HG03378 (cell line): ENCODE data around the gene FTSJ1.
"Not testable (repeated sequence)": the region's sequence is repeated elsewhere in the genome, so short reads cannot be mapped to it uniquely, and the experiment has no call there.

Source experiments
- ATAC-seq: cut with Tn5 transposase; IDR thresholded peaks from one replicate; pipeline ENCODE4 v1.9.1; 2021; ENCODE audit warnings: mild to moderate bottlenecking, moderate library complexity; ENCODE audit not compliant: unreplicated experiment

FTSJ1 gene

GRCh38 chrX:48492293-48492910, 16.4 kb downstream of the FTSJ1 start:
- ATAC-seq = no peak

GRCh38 chrX:48493890-48494364, 17.9 kb downstream of the FTSJ1 start:
- no peak for ATAC-seq

- ATAC-seq = no peak
These were observed 20.7 kb downstream of the FTSJ1 start for GRCh38 chrX:48496660-48497059.

- no peak for ATAC-seq
These were observed 21.9 kb downstream of the FTSJ1 start for GRCh38 chrX:48497871-48498270.

- no peak for ATAC-seq
These were observed 22.4 kb downstream of the FTSJ1 start for GRCh38 chrX:48498374-48498809.

GRCh38 chrX:48504261-48504660, 28.3 kb downstream of the FTSJ1 start:
- ATAC-seq = no peak

- ATAC-seq = no peak
These were observed 29.5 kb downstream of the FTSJ1 start for GRCh38 chrX:48505481-48505880.

GRCh38 chrX:48507246-48507645, 31.2 kb downstream of the FTSJ1 start:
- no peak for ATAC-seq

GRCh38 chrX:48508400-48509244, 32.6 kb downstream of the FTSJ1 start, which contains the start of gene PORCN:
Gene PORCN (plus strand): TSS chrX:48508992. CDS start chrX:48509821, 829 bp downstream.
- ATAC-seq = no peak

GRCh38 chrX:48509245-48509590, 33.2 kb downstream of the FTSJ1 start:
- no peak for ATAC-seq

- no peak for ATAC-seq
These were observed 33.6 kb downstream of the FTSJ1 start for GRCh38 chrX:48509619-48510018.

GRCh38 chrX:48511560-48511959, 35.6 kb downstream of the FTSJ1 start:
- no peak for ATAC-seq

GRCh38 chrX:48512371-48512935, 36.5 kb downstream of the FTSJ1 start:
- no peak for ATAC-seq

GRCh38 chrX:48513670-48514069, 37.7 kb downstream of the FTSJ1 start:
- no peak for ATAC-seq

- no peak for ATAC-seq
These were observed 38.3 kb downstream of the FTSJ1 start for GRCh38 chrX:48514126-48514806.

- ATAC-seq = no peak
These were observed 39.0 kb downstream of the FTSJ1 start for GRCh38 chrX:48514868-48515460.

GRCh38 chrX:48515842-48516241, 39.8 kb downstream of the FTSJ1 start:
- no peak for ATAC-seq

GRCh38 chrX:48516285-48516684, 40.3 kb downstream of the FTSJ1 start:
- no peak for ATAC-seq

GRCh38 chrX:48516987-48517386, 41.0 kb downstream of the FTSJ1 start:
- ATAC-seq = no peak

GRCh38 chrX:48519481-48519880, 43.5 kb downstream of the FTSJ1 start:
- not testable (repeated sequence) for ATAC-seq

GRCh38 chrX:48520455-48520854, 44.5 kb downstream of the FTSJ1 start:
- ATAC-seq = no peak
